GM18858 (cell line): ENCODE measurements around the gene SLC35G1.

ENCODE experiments used
- ATAC-seq: cut with Tn5 transposase; IDR thresholded peaks from one replicate; pipeline ENCODE4 v1.9.1; 2021; ENCODE audit not compliant: unreplicated experiment

Gene SLC35G1

DNA sequence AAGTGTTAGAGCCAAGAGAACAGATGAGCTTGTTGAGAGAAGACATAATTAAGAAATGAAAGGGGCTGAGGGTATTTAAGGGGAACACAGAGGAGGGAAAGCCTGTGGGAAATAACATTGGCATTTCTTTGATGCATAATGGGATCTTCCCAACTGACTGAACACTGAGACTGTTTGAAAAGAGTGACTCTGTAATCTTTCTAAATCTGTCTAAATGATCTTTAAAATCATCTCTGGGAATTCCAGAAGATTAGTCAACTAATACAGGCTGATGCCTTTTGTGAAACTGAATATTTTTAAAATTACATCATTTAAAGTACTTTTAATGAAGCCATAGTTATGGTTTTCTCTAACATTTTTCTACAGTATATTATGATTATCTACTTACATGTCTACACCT, 17.4 kb upstream of the SLC35G1 start:
- no peak for ATAC-seq

- ATAC-seq = no peak
Measured at GRCh38 chr10:93879273-93879672, 14.5 kb upstream of the SLC35G1 start.

- no peak for ATAC-seq
Measured at GRCh38 chr10:93894516-93895378, 969 bp downstream of the SLC35G1 start.

DNA sequence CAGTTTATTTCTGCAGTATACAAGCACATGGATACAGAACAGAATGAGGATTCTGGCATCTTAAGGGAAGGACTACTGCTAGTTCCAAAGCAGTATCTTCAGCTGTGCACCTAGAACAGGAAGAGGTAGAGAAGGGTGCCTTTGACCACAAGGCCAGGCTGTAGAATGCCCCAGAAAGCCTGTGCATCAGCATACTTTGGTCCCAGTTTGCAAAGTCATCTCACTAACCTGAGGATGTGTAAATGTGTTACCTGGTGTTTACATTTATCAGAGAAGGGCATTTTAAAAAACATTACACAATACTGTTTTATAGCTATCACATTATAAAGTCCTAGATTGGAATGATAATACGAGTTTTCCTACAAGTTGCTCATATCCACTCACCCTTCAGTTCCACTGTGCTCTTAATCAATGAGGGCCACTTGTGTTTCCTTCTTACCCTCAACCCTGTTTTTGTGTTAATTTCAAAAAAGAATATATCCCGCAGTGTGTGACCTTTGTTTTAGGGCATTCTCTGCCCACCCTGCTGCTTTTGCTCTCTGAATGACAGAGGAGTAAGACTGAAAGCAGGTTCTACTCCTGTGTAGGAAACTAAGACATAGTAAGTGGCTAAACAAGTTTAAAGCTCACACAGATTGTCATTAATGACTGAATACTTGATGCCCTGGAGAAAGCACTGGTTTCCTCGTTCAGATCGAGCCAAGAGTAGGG, 3.4 kb downstream of the SLC35G1 start:
- ATAC-seq = no peak

DNA sequence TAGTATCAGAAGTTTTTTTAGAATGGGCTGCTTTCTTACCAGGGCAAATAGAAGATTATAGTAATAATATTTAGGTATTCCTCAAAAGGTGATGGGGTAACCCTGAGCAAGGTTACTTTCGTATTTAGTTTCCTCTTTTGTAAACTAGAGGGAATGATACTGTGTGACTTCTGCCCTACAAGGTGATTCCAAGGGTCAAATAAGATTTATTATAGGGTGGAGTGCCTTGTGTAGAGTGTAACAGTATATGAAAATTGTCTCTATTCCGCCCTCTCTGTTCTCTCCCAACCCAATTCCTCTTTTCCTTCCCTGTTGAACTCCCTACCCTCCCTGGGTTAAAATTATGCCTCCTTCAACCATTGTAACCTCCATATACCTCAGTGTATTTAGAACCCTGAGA, 5.3 kb downstream of the SLC35G1 start:
- no peak for ATAC-seq

GRCh38 chr10:93903051-93903450, 9.3 kb downstream of the SLC35G1 start:
- ATAC-seq = no peak

DNA sequence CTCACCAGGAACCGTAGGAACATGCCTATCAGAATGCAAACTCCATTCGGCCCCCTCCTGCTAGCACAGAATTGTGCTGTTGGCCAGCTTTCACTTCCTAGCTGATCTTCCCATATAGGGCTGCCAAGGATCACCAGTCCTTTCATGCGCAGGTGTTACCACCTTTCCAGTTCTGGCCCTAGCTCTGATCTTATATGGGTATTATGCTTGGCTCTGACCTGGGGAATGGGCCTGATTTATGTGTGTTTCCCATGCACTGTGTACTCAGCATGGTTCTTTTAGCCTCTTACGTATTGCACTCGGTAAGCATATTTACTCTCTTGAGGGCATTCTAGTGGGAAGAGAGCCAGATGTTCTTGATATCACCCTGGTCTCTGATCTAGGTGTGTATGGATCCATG, 11.1 kb downstream of the SLC35G1 start:
- no peak for ATAC-seq

DNA sequence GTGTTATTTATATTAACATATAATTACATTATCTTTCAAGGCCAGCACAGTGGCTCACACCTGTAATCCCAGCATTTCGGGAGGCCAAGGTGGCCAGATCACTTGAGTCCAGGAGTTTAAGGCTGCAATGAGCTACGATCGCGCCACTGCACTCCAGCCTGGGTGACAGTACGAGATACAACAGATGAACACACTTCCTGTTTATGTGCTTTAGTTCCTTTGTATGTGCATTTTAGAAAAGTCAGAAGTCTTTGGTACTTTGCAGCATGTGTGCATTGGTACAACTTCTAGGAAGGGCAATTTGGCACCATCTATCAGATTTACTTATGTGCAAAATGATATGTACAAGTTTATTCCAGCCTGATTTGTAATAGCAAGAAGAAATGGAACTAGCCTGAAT, 13.3 kb downstream of the SLC35G1 start:
- no peak for ATAC-seq

DNA sequence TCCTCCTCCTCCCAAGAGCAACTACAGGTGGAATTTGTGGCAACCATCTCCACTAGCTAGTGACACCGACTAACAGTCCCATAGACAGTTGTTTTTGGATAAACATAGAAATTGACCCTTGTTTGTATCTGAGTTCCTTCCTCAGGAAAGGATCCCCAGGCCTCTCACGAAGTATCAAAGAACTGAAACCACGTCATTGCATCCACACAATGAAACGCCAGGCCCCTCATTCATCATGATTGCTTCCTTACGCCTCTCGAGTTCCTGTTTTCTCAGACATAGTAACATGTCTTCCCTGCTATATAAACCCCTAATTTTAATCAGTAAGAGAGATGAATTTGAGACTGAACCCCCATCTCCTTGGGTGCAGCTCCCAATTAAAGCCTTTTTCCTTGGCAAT, 18.1 kb downstream of the SLC35G1 start:
- no peak for ATAC-seq

DNA sequence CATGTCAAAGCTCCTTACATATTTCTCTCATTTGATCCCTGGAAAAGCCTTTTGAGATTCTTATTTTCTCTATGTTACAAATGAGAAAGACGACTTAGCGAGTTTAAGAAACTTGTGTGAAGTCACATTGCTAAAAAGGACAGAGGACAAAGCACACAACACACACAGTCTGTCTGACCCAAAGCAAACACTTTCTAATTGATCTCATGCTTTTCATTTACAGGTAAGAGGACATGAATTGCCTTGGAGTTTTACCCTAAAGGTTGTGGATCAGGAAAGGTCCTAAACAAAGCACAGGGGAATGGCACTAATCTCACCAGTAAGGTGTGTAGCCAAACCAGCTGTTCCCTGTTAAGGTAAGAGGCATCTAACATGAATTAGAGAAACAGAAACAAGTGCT, 18.7 kb downstream of the SLC35G1 start:
- ATAC-seq = no peak

DNA sequence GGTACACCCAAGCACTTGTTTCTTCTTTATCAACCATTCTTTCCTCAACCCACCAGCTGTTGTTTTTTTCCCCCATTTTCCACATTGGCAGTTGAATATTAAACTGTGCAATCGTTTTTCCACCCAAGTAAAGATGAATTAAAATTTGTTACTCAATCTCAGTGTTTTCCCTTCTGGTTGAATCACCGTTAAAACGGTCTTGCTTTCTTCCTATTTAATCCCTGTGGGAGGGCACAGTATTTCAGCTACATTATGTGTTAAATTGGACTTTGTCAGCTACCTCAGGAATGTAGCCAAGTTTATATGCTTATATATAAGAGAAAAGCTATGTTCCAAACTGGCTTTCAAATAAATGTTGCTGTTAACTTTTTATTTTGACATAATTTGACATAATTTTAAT, 19.9 kb downstream of the SLC35G1 start:
- no peak for ATAC-seq

DNA sequence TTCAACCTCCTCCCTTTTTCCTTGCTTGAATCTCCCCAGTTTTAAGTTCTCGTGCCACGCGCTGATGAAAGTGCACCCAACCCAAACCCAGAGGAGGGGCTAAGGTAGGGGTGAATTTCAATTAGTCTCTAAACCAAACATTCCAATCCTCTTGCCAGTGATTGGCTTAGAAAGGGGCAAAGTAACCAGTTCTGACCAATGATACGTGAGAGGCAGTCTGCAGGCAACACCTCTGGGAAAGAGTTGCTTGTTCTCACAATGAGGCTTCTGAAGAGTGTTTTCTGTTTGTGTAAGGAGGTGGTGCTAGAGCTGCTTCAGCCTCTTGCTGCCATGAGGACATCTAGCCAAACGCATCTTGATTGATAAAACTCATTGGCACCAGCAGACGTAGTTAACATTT, 21.8 kb downstream of the SLC35G1 start:
- ATAC-seq = no peak

GRCh38 chr10:93916257-93917063, 22.7 kb downstream of the SLC35G1 start:
- ATAC-seq = no peak

- no peak for ATAC-seq
Measured at GRCh38 chr10:93917064-93917391, 23.2 kb downstream of the SLC35G1 start.

DNA sequence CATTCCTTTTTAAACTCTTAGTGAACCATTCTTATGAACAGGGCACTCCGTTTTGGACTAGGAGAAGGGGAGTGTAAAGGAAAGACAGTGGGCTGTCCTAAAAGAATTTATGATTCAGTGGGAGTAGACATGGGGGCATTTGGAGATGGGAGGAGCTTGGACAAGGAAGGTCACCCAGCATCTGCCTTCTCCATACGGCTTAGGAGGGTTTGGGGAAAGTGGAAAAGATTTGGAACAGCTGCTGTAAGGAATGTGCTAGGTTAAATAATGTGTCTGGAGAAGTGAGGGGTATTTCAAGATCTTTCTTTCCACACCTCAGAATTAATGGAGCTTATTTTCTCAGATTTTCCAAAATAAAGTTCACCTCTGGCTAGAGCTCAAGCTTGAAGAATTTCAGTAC, 24.0 kb downstream of the SLC35G1 start:
- no peak for ATAC-seq

GRCh38 chr10:93921338-93921737, 27.6 kb downstream of the SLC35G1 start:
- ATAC-seq = no peak

GRCh38 chr10:93926613-93927012, 32.8 kb downstream of the SLC35G1 start:
- ATAC-seq = no peak

GRCh38 chr10:93938140-93938539, 44.4 kb downstream of the SLC35G1 start:
- ATAC-seq = no peak

DNA sequence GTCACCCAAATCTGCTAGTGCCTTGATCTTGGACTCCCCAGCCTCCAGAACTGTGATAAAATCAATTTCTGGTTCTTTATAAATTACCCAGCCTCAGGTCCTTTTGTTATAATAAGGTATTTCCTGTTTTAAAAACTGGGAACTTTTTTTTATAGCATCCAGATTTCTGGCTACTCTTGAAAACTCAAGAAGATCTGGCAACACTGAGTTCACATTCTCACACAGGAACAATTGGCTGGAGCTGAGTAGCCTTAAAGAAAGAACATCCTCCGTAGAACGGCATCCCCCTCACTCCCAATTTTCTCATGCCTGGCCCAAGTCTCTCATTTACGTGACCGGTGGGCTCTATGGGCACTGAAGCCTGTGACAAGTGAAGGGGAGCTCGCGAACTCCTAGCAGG, 47.1 kb downstream of the SLC35G1 start:
- ATAC-seq = no peak

- no peak for ATAC-seq
Measured at GRCh38 chr10:93941606-93942005, 47.8 kb downstream of the SLC35G1 start.

- ATAC-seq = no peak
Measured at GRCh38 chr10:93945819-93946218, 52.0 kb downstream of the SLC35G1 start.

- ATAC-seq = no peak
Measured at GRCh38 chr10:93947055-93947454, 53.3 kb downstream of the SLC35G1 start.
